Mammary epithelial cell (primary cell): ENCODE measurements around the gene ZNF425.

ENCODE experiments used
- CTCF ChIP-seq, 2 donors: IDR thresholded peaks in 1 of 2; conservative IDR thresholded peaks in 1 of 2; 2 replicates each; pipeline ENCODE4 v1.5.1; 2011 to 2012; ENCODE audit warnings: inconsistent platforms in 2 of 2, low read length in 2 of 2, mild to moderate bottlenecking in 2 of 2, control low read depth in 1 of 2, low read depth in 1 of 2; ENCODE audit not compliant: insufficient read depth in 1 of 2; ENCODE audit errors: extremely low read depth in 1 of 2
- EZH2 ChIP-seq: IDR thresholded peaks from 2 replicates; pipeline ENCODE4 v1.6.1; 2012; ENCODE audit warnings: low read length, inconsistent platforms, borderline replicate concordance

GRCh38 chr7:149153346-149153745 lies 27.2 kb upstream of the ZNF425 start:
- TF ChIP-seq CTCF (conservative IDR thresholded peaks at IDR 0.05 in 1 of 2, IDR thresholded peaks at IDR 0.05 in 1 of 2; ENCODE audit: extremely low read depth in 1 of 2, insufficient read depth in 1 of 2, low read depth in 1 of 2, low read length in 2 of 2) (no peak), EZH2 (no peak)
